HL-60 (cell line): ENCODE results near the gene SYCP2.

Experiments used
- DNase-seq, 2 experiments: peaks; one replicate each; pipeline ENCODE4 v3.0.0-alpha.2; 2010 to 2020; ENCODE audit warnings: low read depth in 1 of 2, low spot score in 1 of 2
- H3K27ac ChIP-seq: fragments of 250-450 bp; sonication (Bioruptor Pico); replicated peaks from 2 replicates; pipeline ENCODE4 v1.5.1; 2020; ENCODE audit warnings: mild to moderate bottlenecking, moderate library complexity
- H3K27me3 ChIP-seq: fragments of 250-450 bp; sonication (Bioruptor Pico); 2 replicates; pipeline ENCODE4 v1.5.1; 2021; ENCODE audit warnings: mild to moderate bottlenecking, moderate library complexity; ENCODE audit not compliant: insufficient read depth, poor library complexity, severe bottlenecking
- H3K4me3 ChIP-seq: replicated peaks from 2 replicates; pipeline ENCODE4 v1.5.1; 2011; ENCODE audit warnings: mild to moderate bottlenecking, control low read depth, low read length; ENCODE audit not compliant: insufficient read depth
- CTCF ChIP-seq: IDR thresholded peaks from one replicate; pipeline ENCODE4 v1.5.1; 2011; ENCODE audit warnings: low read length, control low read depth, inconsistent platforms; ENCODE audit not compliant: insufficient read depth
- GABPA ChIP-seq: IDR thresholded peaks from 2 replicates; pipeline ENCODE4 v1.6.1; 2012; ENCODE audit warnings: low read depth
- POLR2AphosphoS5 ChIP-seq: IDR thresholded peaks from 2 replicates; pipeline ENCODE4 v1.6.1; 2012; ENCODE audit warnings: low read depth
- SPI1 ChIP-seq: IDR thresholded peaks from 2 replicates; pipeline ENCODE4 v1.6.1; 2012; ENCODE audit warnings: low read depth, mild to moderate bottlenecking, borderline replicate concordance
- TF ChIP-seq, protein P1 (sequence below): IDR thresholded peaks from 2 replicates; pipeline ENCODE4 v1.6.1; 2012; ENCODE audit warnings: low read depth; ENCODE audit not compliant: insufficient replicate concordance

The SYCP2 gene

DNA sequence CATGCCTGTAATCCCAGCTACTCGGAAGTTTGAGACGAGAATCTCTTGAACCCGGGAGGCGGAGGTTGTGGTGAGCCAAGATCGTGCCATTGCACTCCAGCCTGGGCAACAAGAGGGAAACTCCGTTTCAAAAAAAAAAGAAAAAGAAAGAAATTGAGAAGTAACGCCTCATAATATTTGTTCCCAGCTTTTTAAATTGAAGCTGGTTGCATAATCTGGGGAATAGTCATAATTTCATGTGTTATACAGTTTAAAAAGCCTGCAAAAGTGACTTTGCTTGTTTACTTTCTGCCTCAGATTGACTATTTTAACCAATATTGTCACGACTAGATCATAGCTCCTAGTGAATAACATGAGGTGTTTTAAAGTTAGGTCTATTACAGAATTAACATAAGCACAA is 13.9 kb upstream of the SYCP2 start:
- no peak overlapping the region for H3K4me3 ChIP-seq
- H3K27ac ChIP-seq = no peak overlapping the region
- TF ChIP-seq SPI1 (no peak), GABPA (no peak), CTCF (no peak), POLR2AphosphoS5 (no peak)
- TF ChIP-seq, protein P1, sequence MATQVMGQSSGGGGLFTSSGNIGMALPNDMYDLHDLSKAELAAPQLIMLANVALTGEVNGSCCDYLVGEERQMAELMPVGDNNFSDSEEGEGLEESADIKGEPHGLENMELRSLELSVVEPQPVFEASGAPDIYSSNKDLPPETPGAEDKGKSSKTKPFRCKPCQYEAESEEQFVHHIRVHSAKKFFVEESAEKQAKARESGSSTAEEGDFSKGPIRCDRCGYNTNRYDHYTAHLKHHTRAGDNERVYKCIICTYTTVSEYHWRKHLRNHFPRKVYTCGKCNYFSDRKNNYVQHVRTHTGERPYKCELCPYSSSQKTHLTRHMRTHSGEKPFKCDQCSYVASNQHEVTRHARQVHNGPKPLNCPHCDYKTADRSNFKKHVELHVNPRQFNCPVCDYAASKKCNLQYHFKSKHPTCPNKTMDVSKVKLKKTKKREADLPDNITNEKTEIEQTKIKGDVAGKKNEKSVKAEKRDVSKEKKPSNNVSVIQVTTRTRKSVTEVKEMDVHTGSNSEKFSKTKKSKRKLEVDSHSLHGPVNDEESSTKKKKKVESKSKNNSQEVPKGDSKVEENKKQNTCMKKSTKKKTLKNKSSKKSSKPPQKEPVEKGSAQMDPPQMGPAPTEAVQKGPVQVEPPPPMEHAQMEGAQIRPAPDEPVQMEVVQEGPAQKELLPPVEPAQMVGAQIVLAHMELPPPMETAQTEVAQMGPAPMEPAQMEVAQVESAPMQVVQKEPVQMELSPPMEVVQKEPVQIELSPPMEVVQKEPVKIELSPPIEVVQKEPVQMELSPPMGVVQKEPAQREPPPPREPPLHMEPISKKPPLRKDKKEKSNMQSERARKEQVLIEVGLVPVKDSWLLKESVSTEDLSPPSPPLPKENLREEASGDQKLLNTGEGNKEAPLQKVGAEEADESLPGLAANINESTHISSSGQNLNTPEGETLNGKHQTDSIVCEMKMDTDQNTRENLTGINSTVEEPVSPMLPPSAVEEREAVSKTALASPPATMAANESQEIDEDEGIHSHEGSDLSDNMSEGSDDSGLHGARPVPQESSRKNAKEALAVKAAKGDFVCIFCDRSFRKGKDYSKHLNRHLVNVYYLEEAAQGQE = no peak
- H3K27me3 ChIP-seq = no peaks in the 10 kb centered on the region
- no peak for DNase-seq

GRCh38 chr20:59945731-59946130 is 12.3 kb upstream of the SYCP2 start:
- TF ChIP-seq, protein P1 = no peak
- TF ChIP-seq SPI1 (no peak), POLR2AphosphoS5 (no peak), GABPA (no peak), CTCF (no peak)
- Histone ChIP-seq H3K27me3 (no peaks in the 10 kb centered on the region), H3K27ac (no peak overlapping the region), H3K4me3 (no peak overlapping the region)
- DNase-seq = no peak

DNA sequence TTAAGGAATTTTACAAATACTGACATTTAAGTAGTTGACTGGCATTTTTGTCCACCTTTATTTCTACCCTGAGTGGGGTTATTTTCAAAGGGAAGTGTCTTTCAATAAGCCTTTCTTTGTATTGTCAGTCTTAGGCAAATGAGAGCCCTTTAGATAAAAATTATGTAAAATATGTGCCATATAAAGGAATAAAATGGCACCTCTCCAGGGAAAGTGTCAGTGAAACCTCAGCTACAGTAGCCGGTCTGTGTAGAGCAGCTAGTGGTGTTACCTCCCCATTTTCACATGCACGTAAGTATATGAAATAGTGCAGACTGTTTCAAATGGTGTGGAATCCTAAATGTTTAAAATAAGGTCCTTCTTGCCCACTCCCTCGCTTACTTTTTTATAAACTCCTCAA is 11.7 kb upstream of the SYCP2 start:
- H3K27ac ChIP-seq = no peak overlapping the region

More for the DNA sequence above, 11.7 kb upstream of the SYCP2 start:
- Histone ChIP-seq H3K4me3 (no peak overlapping the region), H3K27me3 (no peaks in the 10 kb centered on the region)
- TF ChIP-seq, protein P1 = no peak
- TF ChIP-seq CTCF = no peak
- no peak for DNase-seq
